Naive thymus-derived CD8-positive, alpha-beta T cell (primary cell): ENCODE results near the gene CCDC159. TPM values are rescaled to one million over a fixed set of nuclear protein-coding genes. Genes with fewer than 3 reads are reported as not detected.
A peak's percentile ranks its signal among the peaks of the same experiment; 100 is the strongest.

ENCODE experiments used
- ATAC-seq, 2 donors: fragments of 150-1000 bp; cut with Tn5 transposase in 1 of 2; sonication (Bioruptor Pico), chemical (Tn5 transposase) in 1 of 2; 1 replicate in 1 of 2; 2 replicates in 1 of 2; pipeline ENCODE4 v1.10.0; 2021; ENCODE audit warnings: mild to moderate bottlenecking in 2 of 2, moderate library complexity in 2 of 2
- POLR2A ChIA-PET: fragments of 350-600 bp; sonication (Branson Sonifier 250); formaldehyde crosslinking; loops from one replicate; lab custom pipeline; 2021; ENCODE audit warnings: antibody characterized with exemption; lab: Charles Lee
- DNase-seq, 10 donors: peaks; one replicate each; pipeline versions ENCODE4 v3.0.0 to v3.0.0-alpha.2; 2020 to 2022
- H3K27ac Mint-ChIP-seq, 10 donors: one replicate each; pipeline ENCODE4 v1.8.0; 2020 to 2022; ENCODE audit warnings: mild to moderate bottlenecking in 10 of 10, mixed read lengths in 10 of 10, moderate library complexity in 4 of 10, inconsistent platforms in 1 of 10
- H3K27me3 Mint-ChIP-seq, 5 donors: one replicate each; pipeline ENCODE4 v1.8.0; 2021 to 2022; ENCODE audit warnings: mixed read lengths in 5 of 5
- H3K36me3 Mint-ChIP-seq, 3 donors: one replicate each; pipeline ENCODE4 v1.8.0; 2020 to 2022; ENCODE audit warnings: mixed read lengths in 3 of 3, mild to moderate bottlenecking in 2 of 3, inconsistent platforms in 1 of 3
- H3K4me1 Mint-ChIP-seq, 4 donors: one replicate each; pipeline ENCODE4 v1.8.0; 2021 to 2022; ENCODE audit warnings: mixed read lengths in 4 of 4
- H3K4me3 Mint-ChIP-seq, 10 donors: one replicate each; pipeline ENCODE4 v1.8.0; 2020 to 2022; ENCODE audit warnings: mild to moderate bottlenecking in 10 of 10, mixed read lengths in 10 of 10, moderate library complexity in 6 of 10, inconsistent platforms in 1 of 10
- H3K9me3 Mint-ChIP-seq, 9 donors: one replicate each; pipeline ENCODE4 v1.8.0; 2020 to 2022; ENCODE audit warnings: mixed read lengths in 9 of 9, mild to moderate bottlenecking in 3 of 9, inconsistent platforms in 1 of 9, moderate library complexity in 1 of 9
- polyA plus RNA-seq, 3 donors: library from polyadenylated mRNA; unstranded; fragments of 300-500 nt; fragmentation: Illumina TruSeq; gene quantifications; one replicate each; pipeline ENCODE4 v1.2.3, GENCODE V29; 2021
- total RNA-seq, 8 experiments: library from RNA in 2 of 8; stranded (reverse) in 2 of 8; gene quantifications; one replicate each; pipeline ENCODE4 v1.2.3 and lab custom pipeline; 2021 to 2026

The CCDC159 gene
- total and polyA plus RNA-seq, 5 experiments from 2014 or later = 13.7 to 61.6 (median 16.8) TPM

DNA sequence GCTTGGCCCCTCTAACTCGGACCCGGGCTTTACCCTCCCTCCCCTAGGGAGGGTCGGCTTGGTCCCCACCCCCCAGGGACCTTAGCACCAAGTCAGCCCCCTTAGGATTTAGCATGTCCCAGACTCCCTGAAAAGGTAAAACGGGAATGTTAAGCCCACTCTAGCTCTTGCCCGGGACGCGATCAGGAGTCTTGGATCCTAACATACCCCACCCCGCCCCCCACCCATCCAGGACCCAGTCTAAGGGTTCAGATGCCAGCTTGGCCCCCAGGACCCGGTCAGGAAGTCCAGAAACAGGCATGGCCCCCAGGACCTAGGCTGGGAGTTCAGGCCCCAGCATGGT is 37.4 kb downstream of the CCDC159 start:
- peak overlapping the region in 5 of 10 donors; percentile 14 to 84 (median 33) for H3K4me3 Mint-ChIP-seq
- POLR2A ChIA-PET = interaction anchor here (0.6 to 2.0 kb wide), 3 partner anchors 9 to 62 kb away, joined by 3 to 15 read pairs (median 4); partner anchors contain the start of gene SWSAP1
- H3K4me1 Mint-ChIP-seq = peaks cover 16 to 46% (median 37%) of the 10 kb centered on the region in 4 donors
- no peaks in the 10 kb centered on the region for H3K9me3 Mint-ChIP-seq
- H3K27ac Mint-ChIP-seq = peak overlapping the region in 1 of 10 donors; percentile 6
- H3K36me3 Mint-ChIP-seq = peaks cover 0 to 3% (median 0%) of the 10 kb centered on the region in 3 donors
- H3K27me3 Mint-ChIP-seq = peaks cover 3 to 23% (median 10%) of the 10 kb centered on the region in 5 donors
- DNase-seq (no peak), ATAC-seq (no peak)

GRCh38 chr19:11384778-11385129 is 38.4 kb downstream of the CCDC159 start:
- peaks cover 0 to 3% (median 0%) of the 10 kb centered on the region in 3 donors for H3K36me3 Mint-ChIP-seq
- H3K27ac Mint-ChIP-seq = no peak overlapping the region
- POLR2A ChIA-PET = no interaction called here
- peaks cover 16 to 44% (median 36%) of the 10 kb centered on the region in 4 donors for H3K4me1 Mint-ChIP-seq
- no peaks in the 10 kb centered on the region for H3K9me3 Mint-ChIP-seq
- peak overlapping the region in 4 of 10 donors; percentile 26 to 84 (median 46) for H3K4me3 Mint-ChIP-seq
- ATAC-seq (no peak), DNase-seq (no peak)
- H3K27me3 Mint-ChIP-seq = peaks cover 3 to 23% (median 10%) of the 10 kb centered on the region in 5 donors

GRCh38 chr19:11387162-11388034 is 41.1 kb downstream of the CCDC159 start:
- Mint-ChIP-seq H3K9me3 (peaks cover 0 to 9% (median 0%) of the 10 kb centered on the region in 9 donors), H3K36me3 (no peaks in the 10 kb centered on the region), H3K27ac (peak overlapping the region in 1 of 10 donors; percentile 61), H3K4me1 (peaks cover 3 to 22% (median 14%) of the 10 kb centered on the region in 4 donors), H3K27me3 (peaks cover 1 to 11% (median 6%) of the 10 kb centered on the region in 5 donors), H3K4me3 (no peak overlapping the region)
- DNase-seq (no peak), ATAC-seq (peak in 1 of 2 donors; percentile 72)
- POLR2A ChIA-PET = interaction anchor here (1.6 kb wide), 1 partner anchor 10 kb away, joined by 5 read pairs; no protein-coding TSS in a partner anchor

GRCh38 chr19:11390359-11390758 is 44.0 kb downstream of the CCDC159 start:
- peaks cover 0 to 9% (median 0%) of the 10 kb centered on the region in 9 donors for H3K9me3 Mint-ChIP-seq
- H3K27me3 Mint-ChIP-seq = peaks cover 0 to 6% (median 3%) of the 10 kb centered on the region in 5 donors
- peaks cover 3 to 8% (median 6%) of the 10 kb centered on the region in 4 donors for H3K4me1 Mint-ChIP-seq
- H3K4me3 Mint-ChIP-seq = no peak overlapping the region
- DNase-seq (no peak), ATAC-seq (no peak)
- no peaks in the 10 kb centered on the region for H3K36me3 Mint-ChIP-seq
- H3K27ac Mint-ChIP-seq = no peak overlapping the region
- POLR2A ChIA-PET = no interaction called here

GRCh38 chr19:11390933-11391680 is 44.8 kb downstream of the CCDC159 start:
- Mint-ChIP-seq H3K36me3 (no peaks in the 10 kb centered on the region), H3K9me3 (peaks cover 0 to 9% (median 0%) of the 10 kb centered on the region in 9 donors), H3K27me3 (peaks cover 0 to 10% (median 4%) of the 10 kb centered on the region in 5 donors), H3K27ac (no peak overlapping the region), H3K4me1 (peaks cover 4 to 8% (median 6%) of the 10 kb centered on the region in 4 donors), H3K4me3 (no peak overlapping the region)
- no peak for DNase-seq
- no peak for ATAC-seq
- POLR2A ChIA-PET = interaction anchor here (0.7 to 1.0 kb wide), 2 partner anchors 17 to 45 kb away, joined by 3 to 4 read pairs; partner anchors contain the start of genes CCDC159, SWSAP1 and TMEM205

DNA sequence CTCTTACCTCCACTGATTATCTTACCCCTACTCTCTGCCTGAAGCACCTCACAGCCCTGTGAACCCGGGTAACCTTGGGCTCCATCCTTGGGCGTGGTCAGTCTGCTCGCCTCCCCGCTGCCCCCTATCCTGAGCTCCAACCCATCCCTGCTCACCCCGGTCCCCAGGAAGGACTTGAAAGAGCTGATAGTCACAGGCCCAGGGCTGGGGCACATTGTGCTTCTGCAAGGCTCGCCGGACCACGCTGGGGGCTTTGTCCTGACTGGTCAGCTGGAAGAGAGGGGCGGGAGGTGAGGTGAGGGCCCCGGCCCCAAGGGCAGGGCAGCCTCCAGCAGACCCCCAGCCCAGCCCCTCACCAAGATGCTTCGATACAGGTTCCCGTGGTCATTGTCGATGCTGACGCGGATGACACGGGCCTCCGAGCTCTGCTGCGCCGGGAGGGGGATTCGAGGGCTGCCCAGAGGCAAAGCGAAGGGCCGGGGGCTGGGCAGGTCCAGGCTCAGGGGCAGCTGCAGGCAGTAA is 50.8 kb downstream of the CCDC159 start:
- DNase-seq (peak in 1 of 10 donors; percentile 59), ATAC-seq (no peak)
- H3K4me3 Mint-ChIP-seq = no peak overlapping the region
- peaks cover 0 to 3% (median 0%) of the 10 kb centered on the region in 9 donors for H3K9me3 Mint-ChIP-seq
- H3K27me3 Mint-ChIP-seq = peaks cover 4 to 21% (median 8%) of the 10 kb centered on the region in 5 donors
- H3K4me1 Mint-ChIP-seq = peaks cover 0 to 4% (median 0%) of the 10 kb centered on the region in 4 donors
- POLR2A ChIA-PET = no interaction called here
- H3K36me3 Mint-ChIP-seq = no peaks in the 10 kb centered on the region
- no peak overlapping the region for H3K27ac Mint-ChIP-seq

DNA sequence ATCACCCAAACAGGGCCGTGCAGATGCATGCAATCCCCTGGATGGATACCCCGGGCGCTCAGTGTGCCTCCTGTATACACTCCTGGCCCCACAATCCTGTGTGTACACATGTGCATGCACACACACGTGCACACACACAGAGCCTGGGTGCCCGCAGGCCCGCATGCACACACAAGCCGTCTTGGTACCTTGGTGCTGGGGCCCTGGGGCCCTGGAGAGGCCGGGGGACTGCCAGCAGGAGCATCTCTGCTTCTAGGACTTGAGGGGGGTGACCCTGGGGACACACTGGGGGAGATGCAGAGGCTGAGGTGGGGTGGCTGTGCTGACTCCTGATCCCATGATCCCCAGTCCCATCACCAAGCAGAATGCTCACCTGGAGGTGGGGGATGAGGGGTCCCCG is 53.3 kb downstream of the CCDC159 start:
- POLR2A ChIA-PET = no interaction called here
- no peak overlapping the region for H3K27ac Mint-ChIP-seq

GRCh38 chr19:11400798-11401197 is 54.5 kb downstream of the CCDC159 start:
- ATAC-seq (no peak), DNase-seq (no peak)
- Mint-ChIP-seq H3K4me3 (no peak overlapping the region), H3K27ac (peak overlapping the region in 1 of 10 donors; percentile 56), H3K27me3 (peaks cover 3 to 14% (median 4%) of the 10 kb centered on the region in 5 donors), H3K4me1 (no peaks in the 10 kb centered on the region), H3K9me3 (peaks cover 0 to 3% (median 0%) of the 10 kb centered on the region in 9 donors), H3K36me3 (no peaks in the 10 kb centered on the region)
- POLR2A ChIA-PET = no interaction called here

More for the DNA sequence above, 53.3 kb downstream of the CCDC159 start:
- Mint-ChIP-seq H3K4me1 (peaks cover 0 to 4% (median 0%) of the 10 kb centered on the region in 4 donors), H3K36me3 (no peaks in the 10 kb centered on the region), H3K4me3 (no peak overlapping the region), H3K9me3 (peaks cover 0 to 3% (median 0%) of the 10 kb centered on the region in 9 donors), H3K27me3 (peaks cover 4 to 18% (median 8%) of the 10 kb centered on the region in 5 donors)
- no peak for DNase-seq
- ATAC-seq = no peak

- peak overlapping the region in 1 of 10 donors; percentile 53 for H3K27ac Mint-ChIP-seq
- POLR2A ChIA-PET = interaction anchor here (1.0 to 1.1 kb wide), 2 partner anchors 19 to 21 kb away, joined by 3 to 4 read pairs; no protein-coding TSS in a partner anchor
- DNase-seq (no peak), ATAC-seq (no peak)
- H3K27me3 Mint-ChIP-seq = peaks cover 3 to 20% (median 7%) of the 10 kb centered on the region in 5 donors
- peaks cover 0 to 2% (median 0%) of the 10 kb centered on the region in 4 donors for H3K4me1 Mint-ChIP-seq
- no peaks in the 10 kb centered on the region for H3K36me3 Mint-ChIP-seq
- H3K9me3 Mint-ChIP-seq = no peaks in the 10 kb centered on the region
- H3K4me3 Mint-ChIP-seq = no peak overlapping the region
These were observed 55.7 kb downstream of the CCDC159 start for GRCh38 chr19:11401808-11402543.
